Measurements from ENCODE around the gene FAM184B.

Gene FAM184B

DNA sequence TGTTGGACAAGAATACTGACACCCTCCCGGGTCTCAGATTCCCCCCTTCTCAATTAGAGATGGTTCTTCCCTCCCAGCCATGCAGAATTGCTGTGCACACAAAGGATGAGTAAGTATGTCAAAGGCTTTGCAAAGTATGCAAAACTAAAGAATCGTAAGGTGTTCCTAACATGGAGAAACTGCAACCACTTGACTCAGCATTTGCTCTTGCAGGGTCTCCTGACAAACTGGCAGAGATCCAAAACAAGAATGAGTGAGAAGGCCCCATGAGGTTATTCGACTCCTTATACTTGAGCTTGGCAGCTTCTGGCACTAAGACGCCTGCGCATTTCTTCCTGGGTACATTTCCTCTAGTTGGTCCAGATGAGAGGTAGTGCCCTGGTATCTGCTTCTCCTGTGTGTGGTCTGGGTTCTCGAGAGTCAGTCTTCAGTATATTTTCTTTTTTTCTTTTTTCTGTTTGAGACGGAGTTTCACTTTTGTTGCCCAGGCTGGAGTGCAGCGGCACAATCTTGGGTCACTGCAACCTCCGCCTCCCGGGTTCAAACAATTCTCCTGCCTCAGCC lies 8.2 kb downstream of the FAM184B start:
- no peak for DNase-seq (ENCODE audit: low read depth)

GRCh38 chr4:17771284-17771908 lies 10.0 kb downstream of the FAM184B start:
- DNase-seq (ENCODE audit: low read depth) = no peak

DNA sequence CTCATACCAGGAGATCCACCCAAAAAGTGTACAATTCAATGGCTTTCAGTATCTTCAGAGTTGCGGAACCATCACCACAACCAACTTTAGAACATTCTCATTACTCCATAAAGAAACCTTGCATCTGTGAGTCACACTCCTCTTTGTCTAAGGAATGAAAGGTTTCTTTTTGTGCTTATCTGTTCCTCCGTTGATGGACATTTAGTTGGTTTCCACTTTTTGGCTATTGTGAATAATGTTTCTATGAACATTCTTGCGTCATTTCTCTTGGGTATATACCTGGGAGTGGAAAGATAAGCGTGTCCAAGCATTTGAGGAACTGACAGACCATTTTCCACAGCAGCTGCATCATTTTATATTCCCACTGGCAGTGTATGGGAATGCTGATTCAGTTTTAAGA lies 10.6 kb downstream of the FAM184B start:
- peak; percentile 5 for DNase-seq (ENCODE audit: low read depth)

GRCh38 chr4:17769406-17770174 lies 11.8 kb downstream of the FAM184B start:
- DNase-seq (ENCODE audit: low read depth) = no peak

DNA sequence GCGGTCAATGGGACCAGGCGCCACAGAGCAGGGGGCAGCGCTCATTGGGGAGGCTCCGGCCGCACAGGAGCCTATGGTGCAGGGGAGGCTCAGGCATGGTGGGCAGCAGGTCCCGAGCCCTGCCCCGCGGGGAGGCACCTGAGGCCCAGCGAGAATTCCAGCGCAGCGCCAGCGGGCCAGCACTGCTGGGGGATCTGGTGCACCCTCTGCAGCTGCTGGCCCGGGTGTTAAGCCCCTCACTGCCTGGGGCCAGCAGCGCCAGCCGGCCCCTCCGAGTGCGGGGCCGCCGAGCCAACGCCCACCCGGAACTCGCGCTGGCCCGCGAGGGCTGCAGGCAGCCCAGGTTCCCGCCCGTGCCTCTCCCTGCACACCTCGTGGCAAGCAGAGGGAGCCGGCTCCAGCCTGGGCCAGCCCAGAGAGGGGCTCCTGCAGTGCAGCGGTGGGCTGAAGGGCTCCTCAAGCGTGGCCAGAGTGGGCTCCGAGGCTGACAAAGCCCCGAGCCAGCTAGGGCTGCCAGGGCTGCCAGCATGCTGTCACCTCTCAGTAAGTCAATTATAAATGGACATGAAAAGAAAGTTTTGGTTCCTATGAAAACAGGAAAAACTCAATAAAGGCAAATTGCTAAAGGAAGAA lies 14.5 kb downstream of the FAM184B start:
- no peak for DNase-seq (ENCODE audit: low read depth)

- no peak for DNase-seq (ENCODE audit: low read depth)
These were observed 15.7 kb downstream of the FAM184B start for GRCh38 chr4:17765514-17766286.

DNA sequence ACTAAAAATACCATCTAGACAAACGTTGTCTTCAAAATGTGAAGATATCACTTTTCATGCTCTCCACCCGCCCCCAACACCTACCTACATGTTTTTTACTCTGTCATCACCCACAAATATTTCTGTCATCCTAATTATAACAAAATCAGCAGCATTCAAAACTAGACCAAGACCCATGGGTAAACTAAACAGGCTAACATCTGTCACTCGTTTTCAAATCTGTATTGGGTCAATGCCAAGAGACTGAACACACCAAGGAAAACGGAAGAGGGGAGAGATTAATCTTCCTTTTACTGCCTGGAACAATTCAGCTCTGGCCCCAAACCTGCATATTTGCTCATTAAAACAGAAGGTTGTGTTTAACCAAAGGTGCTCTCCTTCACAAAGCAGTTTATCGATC lies 17.5 kb downstream of the FAM184B start:
- no peak for DNase-seq (ENCODE audit: low read depth)

DNA sequence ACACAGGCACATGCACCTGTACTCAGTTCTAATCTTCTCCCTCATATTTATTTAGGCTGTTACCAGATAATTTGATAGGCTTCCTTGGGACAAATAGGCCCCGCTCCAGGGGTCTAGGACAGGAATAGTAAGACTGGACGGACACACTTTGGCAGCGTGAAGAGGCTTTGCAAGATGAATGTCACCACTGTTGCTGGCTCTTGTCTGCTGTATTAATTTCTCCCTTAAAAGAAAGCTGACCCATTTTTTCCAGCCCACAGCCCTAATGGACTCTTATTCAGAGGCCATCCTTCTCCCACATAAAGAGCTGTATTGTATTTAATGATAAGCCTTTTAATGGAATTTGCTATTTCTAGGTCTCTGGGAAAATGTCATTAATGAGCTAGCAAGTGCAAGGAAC lies 18.0 kb downstream of the FAM184B start:
- no peak for DNase-seq (ENCODE audit: low read depth)

GRCh38 chr4:17762726-17763125 lies 18.7 kb downstream of the FAM184B start:
- DNase-seq (ENCODE audit: low read depth) = peak; percentile 35

DNA sequence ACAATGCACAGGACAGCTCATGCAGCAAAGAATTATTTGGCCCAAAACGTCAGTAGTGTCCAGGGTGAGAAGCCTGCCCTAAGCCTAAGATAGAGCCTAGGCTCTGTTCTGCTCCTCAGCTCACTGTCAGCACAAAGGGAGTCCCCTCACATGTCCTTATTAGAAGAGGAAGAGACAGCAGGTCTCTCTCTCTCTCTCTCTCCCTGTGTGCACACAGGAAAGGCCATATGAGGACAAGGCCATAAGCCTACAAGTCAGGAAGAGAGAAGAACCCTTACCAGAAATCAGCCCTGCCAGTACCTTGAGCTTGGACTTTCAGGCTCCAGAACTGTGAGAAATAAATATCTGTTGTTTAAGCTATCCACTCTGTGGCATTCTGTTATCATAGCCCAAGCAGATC lies 20.4 kb downstream of the FAM184B start:
- DNase-seq (ENCODE audit: low read depth) = no peak

DNA sequence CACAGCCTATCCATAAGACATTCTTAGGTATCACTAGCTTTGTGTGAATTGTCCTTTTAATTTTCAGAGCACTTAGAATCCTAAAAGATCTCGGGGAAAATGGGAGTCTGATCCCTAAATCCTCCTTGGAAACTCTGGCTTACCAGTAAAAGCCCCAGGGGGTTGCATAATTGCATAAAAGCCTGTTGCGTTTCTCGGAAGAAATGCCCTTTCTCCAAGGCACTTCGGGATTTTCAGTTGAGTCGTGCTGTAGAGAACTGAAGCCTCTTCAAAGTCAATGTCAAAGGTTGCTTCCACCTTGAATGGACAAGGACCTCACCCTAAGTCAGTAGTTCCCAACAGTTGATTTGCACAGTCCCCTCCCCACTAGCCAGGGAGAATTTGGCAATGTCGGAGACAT lies 20.8 kb downstream of the FAM184B start:
- DNase-seq (ENCODE audit: low read depth) = no peak

DNA sequence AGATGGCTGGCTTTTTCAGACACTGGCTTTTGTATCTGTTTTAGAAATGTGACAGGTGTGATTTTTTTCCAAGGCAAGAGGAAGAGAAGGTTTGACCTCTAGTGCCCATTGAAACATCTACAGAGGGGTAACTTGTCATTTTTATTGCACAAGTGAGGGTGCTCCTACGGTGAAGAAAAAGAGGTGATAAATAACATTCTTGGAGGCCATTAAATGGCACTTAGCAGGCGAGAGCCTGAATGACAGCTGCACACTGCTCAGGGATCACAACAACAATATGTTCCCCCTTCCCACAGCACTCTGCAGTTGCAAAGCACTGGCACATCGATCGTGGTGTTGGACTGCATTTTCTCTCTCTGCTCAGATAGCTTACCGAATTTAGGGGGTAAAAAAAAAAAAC lies 22.9 kb downstream of the FAM184B start:
- DNase-seq (ENCODE audit: low read depth) = no peak

DNA sequence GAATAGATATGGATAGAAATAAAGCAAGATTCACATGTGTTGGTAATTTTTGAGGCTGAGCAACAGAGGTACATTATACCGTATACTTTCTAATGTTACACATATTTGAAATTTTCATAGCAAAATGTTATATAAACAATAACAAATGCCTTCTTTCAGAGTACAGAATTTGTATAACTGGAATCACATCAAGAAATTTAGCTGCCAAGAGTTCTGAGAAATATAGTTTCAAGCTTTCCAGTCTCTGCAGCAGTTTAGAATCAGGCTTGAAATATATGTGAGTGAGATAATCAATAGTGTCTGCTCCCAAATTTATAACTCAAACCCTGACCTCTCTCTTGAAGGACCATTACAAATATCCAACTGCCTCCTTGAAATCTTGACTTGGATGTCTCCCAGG lies 23.8 kb downstream of the FAM184B start:
- no peak for DNase-seq (ENCODE audit: low read depth)

- no peak for DNase-seq (ENCODE audit: low read depth)
These were observed 27.8 kb downstream of the FAM184B start for GRCh38 chr4:17753646-17754045.

DNA sequence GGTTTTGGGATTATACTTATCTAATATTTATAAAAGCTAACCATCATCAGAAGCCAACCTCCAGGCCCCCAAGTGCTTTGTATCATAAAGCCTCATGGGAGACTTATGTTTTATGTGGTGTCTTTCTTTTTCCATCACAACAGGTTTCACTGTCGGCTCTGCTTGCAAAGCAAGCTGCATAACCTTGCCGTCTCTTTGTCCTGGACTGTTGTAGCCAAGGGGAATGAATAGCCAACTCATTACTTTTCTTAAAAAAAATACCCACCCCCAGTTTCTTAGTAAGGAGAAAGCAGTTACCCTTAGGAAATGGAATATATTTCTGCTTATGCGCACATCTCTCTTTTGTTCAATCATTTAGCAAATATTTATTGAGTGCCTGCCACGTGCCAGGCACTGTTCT lies 40.7 kb downstream of the FAM184B start:
- DNase-seq (ENCODE audit: low read depth) = no peak

- DNase-seq (ENCODE audit: low read depth) = no peak
These were observed 44.9 kb downstream of the FAM184B start for GRCh38 chr4:17736484-17736883.

DNA sequence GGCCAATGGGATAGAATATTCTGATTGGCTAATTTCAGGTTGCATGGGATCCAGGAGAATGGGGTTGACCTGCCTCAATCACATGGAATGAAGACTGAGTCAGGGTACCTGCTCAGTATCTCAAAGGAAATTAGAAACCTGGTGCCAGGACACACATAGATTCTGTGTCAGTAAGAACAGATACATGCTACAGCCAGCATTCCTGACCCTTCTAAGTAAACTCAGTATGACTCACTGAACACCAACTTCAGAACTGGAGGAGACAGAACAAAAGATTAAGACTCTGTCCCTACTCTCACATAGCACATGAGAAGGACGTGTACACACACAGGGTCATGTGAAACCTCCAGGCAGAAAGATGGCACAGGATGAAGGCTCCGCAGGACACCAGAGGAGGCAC lies 54.5 kb downstream of the FAM184B start:
- no peak for DNase-seq (ENCODE audit: low read depth)

DNA sequence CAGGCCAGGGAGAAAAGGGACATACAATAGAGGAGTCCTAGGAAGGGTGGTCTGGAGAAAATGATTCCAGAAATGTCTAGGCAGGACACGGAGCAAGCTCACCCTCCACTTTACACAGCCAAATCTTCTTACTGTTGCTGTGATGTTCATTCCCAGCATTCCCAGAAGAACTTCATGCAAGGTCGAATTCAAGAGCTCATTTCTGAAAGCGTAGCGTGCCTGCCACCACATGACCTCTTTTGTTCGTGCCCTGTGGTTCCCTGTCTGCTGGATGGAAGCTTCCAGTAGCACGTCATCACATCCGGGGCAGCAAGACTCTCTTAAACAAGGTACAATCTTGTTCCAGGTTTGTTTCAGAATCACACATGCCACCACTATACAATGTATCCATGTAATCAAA lies 57.8 kb downstream of the FAM184B start:
- DNase-seq (ENCODE audit: low read depth) = no peak

DNA sequence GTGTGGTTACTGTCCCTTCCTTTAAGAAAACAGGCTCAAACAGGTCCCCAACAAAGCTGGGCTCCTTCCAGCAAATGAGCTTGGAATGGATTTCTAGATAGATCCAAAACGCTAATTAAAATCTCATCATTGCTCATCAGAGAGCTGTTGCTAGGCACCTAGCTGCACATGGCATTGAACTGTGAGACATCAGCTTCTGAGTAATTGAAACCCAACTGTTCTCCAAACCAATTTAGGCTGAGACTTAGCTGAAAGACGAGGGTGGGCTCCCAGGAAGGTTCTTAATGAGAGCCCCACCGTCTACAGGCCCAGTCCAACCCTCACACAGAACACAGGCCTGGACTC lies 59.1 kb downstream of the FAM184B start:
- no peak for DNase-seq (ENCODE audit: low read depth)

GRCh38 chr4:17721496-17722355 lies 59.7 kb downstream of the FAM184B start:
- DNase-seq (ENCODE audit: low read depth) = no peak

GRCh38 chr4:17719106-17719505 lies 62.3 kb downstream of the FAM184B start:
- DNase-seq (ENCODE audit: low read depth) = no peak

DNA sequence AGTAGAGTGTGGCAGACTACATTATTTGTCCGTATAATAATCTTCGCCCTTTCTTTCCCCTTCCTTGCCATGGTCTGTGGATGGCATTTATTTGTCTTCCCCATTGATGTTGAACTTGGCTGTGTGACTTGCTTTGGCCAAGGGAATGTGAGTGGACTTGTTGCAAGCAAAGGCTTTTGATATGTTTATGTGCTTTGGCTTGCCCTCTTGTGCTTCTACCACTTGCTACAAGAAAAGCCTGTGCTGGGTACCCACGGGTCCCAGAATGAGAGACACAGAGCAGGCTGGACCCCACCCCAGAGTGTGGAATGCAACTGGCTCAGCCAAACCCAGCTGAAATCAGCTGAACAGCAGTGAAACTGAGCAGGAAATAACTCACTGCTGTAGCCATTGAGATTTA lies 63.0 kb downstream of the FAM184B start:
- DNase-seq (ENCODE audit: low read depth) = no peak

Data from amniotic epithelial cell (primary cell).